ENCODE results near the gene TUT1. TPM values are rescaled to one million over a fixed set of nuclear protein-coding genes. Genes with fewer than 3 reads are reported as not detected.

TUT1 gene
- total and polyA plus RNA-seq, 9 donors: 7.8 to 16.9 (median 14.7) TPM

Other genes with a start within 250 kb of the TUT1 start
- not detected for gene SCGB1A1, start 172.5 kb downstream of the TUT1 start, total RNA-seq
- gene SCGB1A1, start 172.5 kb downstream of the TUT1 start, polyA plus RNA-seq (ENCODE audit: insufficient read depth in 1 of 8, insufficient read length in 8 of 8, low replicate concordance in 1 of 8): 1 to 10 TPM in 1 of 8 donors, not detected in 7; 1.7 TPM
- 378 TPM for gene AHNAK, start 44.7 kb downstream of the TUT1 start, total RNA-seq
- gene AHNAK, start 44.7 kb downstream of the TUT1 start, polyA plus RNA-seq (ENCODE audit: insufficient read depth in 1 of 8, insufficient read length in 8 of 8, low replicate concordance in 1 of 8): 100 to 1,000 TPM; 203 to 411 (median 313) TPM
- gene EEF1G, start 17.6 kb downstream of the TUT1 start, total RNA-seq: 3,686 TPM
- 1,000 to 10,000 TPM; 2,985 to 3,560 (median 3,353) TPM for gene EEF1G, start 17.6 kb downstream of the TUT1 start, polyA plus RNA-seq (ENCODE audit: insufficient read depth in 1 of 8, insufficient read length in 8 of 8, low replicate concordance in 1 of 8)
- 43.3 TPM for gene MTA2, start 10.3 kb upstream of the TUT1 start, total RNA-seq
- 10 to 100 TPM; 43.8 to 63.7 (median 48.2) TPM for gene MTA2, start 10.3 kb upstream of the TUT1 start, polyA plus RNA-seq (ENCODE audit: insufficient read depth in 1 of 8, insufficient read length in 8 of 8, low replicate concordance in 1 of 8)
- gene EML3, start 21.3 kb upstream of the TUT1 start, total RNA-seq: 10.7 TPM
- 10 to 100 TPM; 16.8 to 27.7 (median 20.3) TPM for gene EML3, start 21.3 kb upstream of the TUT1 start, polyA plus RNA-seq (ENCODE audit: insufficient read depth in 1 of 8, insufficient read length in 8 of 8, low replicate concordance in 1 of 8)
- gene ROM1, start 21.7 kb upstream of the TUT1 start, total RNA-seq: 3.3 TPM
- 1 to 10 TPM; 1.5 to 4.0 (median 2.5) TPM for gene ROM1, start 21.7 kb upstream of the TUT1 start, polyA plus RNA-seq (ENCODE audit: insufficient read depth in 1 of 8, insufficient read length in 8 of 8, low replicate concordance in 1 of 8)
- 18.7 TPM for gene B3GAT3, start 30.5 kb upstream of the TUT1 start, total RNA-seq
- 10 to 100 TPM; 19.9 to 27.2 (median 22.9) TPM for gene B3GAT3, start 30.5 kb upstream of the TUT1 start, polyA plus RNA-seq (ENCODE audit: insufficient read depth in 1 of 8, insufficient read length in 8 of 8, low replicate concordance in 1 of 8)
- 92.8 TPM for gene GANAB, start 55.1 kb upstream of the TUT1 start, total RNA-seq
- gene GANAB, start 55.1 kb upstream of the TUT1 start, polyA plus RNA-seq (ENCODE audit: insufficient read depth in 1 of 8, insufficient read length in 8 of 8, low replicate concordance in 1 of 8): 100 to 1,000 TPM; 131 to 226 (median 179) TPM
- 7.1 TPM for gene INTS5, start 61.8 kb upstream of the TUT1 start, total RNA-seq
- gene INTS5, start 61.8 kb upstream of the TUT1 start, polyA plus RNA-seq (ENCODE audit: insufficient read depth in 1 of 8, insufficient read length in 8 of 8, low replicate concordance in 1 of 8): 10 to 100 TPM in 7 of 8 donors, 1 to 10 TPM in 1; 9.4 to 13.8 (median 12.8) TPM
- 33.4 TPM for gene C11orf98, start 73.7 kb upstream of the TUT1 start, total RNA-seq
- 10 to 100 TPM; 34.9 to 40.9 (median 37.8) TPM for gene C11orf98, start 73.7 kb upstream of the TUT1 start, polyA plus RNA-seq (ENCODE audit: insufficient read depth in 1 of 8, insufficient read length in 8 of 8, low replicate concordance in 1 of 8)
- gene CSKMT, start 73.8 kb upstream of the TUT1 start, total RNA-seq: 7.6 TPM
- gene CSKMT, start 73.8 kb upstream of the TUT1 start, polyA plus RNA-seq (ENCODE audit: insufficient read depth in 1 of 8, insufficient read length in 8 of 8, low replicate concordance in 1 of 8): 1 to 10 TPM; 2.6 to 5.0 (median 3.8) TPM
- gene UQCC3, start 80.2 kb upstream of the TUT1 start, total RNA-seq: 8.9 TPM
- gene UQCC3, start 80.2 kb upstream of the TUT1 start, polyA plus RNA-seq (ENCODE audit: insufficient read depth in 1 of 8, insufficient read length in 8 of 8, low replicate concordance in 1 of 8): 1 to 10 TPM; 6.5 to 8.1 (median 7.9) TPM
- 2.8 TPM for gene LBHD1, start 80.7 kb upstream of the TUT1 start, total RNA-seq
- gene LBHD1, start 80.7 kb upstream of the TUT1 start, polyA plus RNA-seq (ENCODE audit: insufficient read depth in 1 of 8, insufficient read length in 8 of 8, low replicate concordance in 1 of 8): 1 to 10 TPM; 4.7 to 8.2 (median 6.2) TPM
- 81.6 TPM for gene UBXN1, start 87.5 kb upstream of the TUT1 start, total RNA-seq
- 100 to 1,000 TPM; 155 to 170 (median 162) TPM for gene UBXN1, start 87.5 kb upstream of the TUT1 start, polyA plus RNA-seq (ENCODE audit: insufficient read depth in 1 of 8, insufficient read length in 8 of 8, low replicate concordance in 1 of 8)
- 31.6 TPM for gene LRRN4CL, start 98.0 kb upstream of the TUT1 start, total RNA-seq
- 10 to 100 TPM; 13.7 to 21.2 (median 16.3) TPM for gene LRRN4CL, start 98.0 kb upstream of the TUT1 start, polyA plus RNA-seq (ENCODE audit: insufficient read depth in 1 of 8, insufficient read length in 8 of 8, low replicate concordance in 1 of 8)
- gene BSCL2, start 115.9 kb upstream of the TUT1 start, total RNA-seq: 26.5 TPM
- gene BSCL2, start 115.9 kb upstream of the TUT1 start, polyA plus RNA-seq (ENCODE audit: insufficient read depth in 1 of 8, insufficient read length in 8 of 8, low replicate concordance in 1 of 8): 10 to 100 TPM; 18.7 to 26.1 (median 21.5) TPM
- not detected for gene GNG3, start 116.2 kb upstream of the TUT1 start, total RNA-seq
- 1 to 10 TPM in 1 of 8 donors, under 1 TPM in 7; 0.28 to 1.5 (median 0.48) TPM for gene GNG3, start 116.2 kb upstream of the TUT1 start, polyA plus RNA-seq (ENCODE audit: insufficient read depth in 1 of 8, insufficient read length in 8 of 8, low replicate concordance in 1 of 8)
- 8.6 TPM for gene HNRNPUL2, start 135.9 kb upstream of the TUT1 start, total RNA-seq
- 10 to 100 TPM; 41.0 to 67.5 (median 49.4) TPM for gene HNRNPUL2, start 135.9 kb upstream of the TUT1 start, polyA plus RNA-seq (ENCODE audit: insufficient read depth in 1 of 8, insufficient read length in 8 of 8, low replicate concordance in 1 of 8)
- gene TTC9C, start 137.0 kb upstream of the TUT1 start, total RNA-seq: 29.5 TPM
- gene TTC9C, start 137.0 kb upstream of the TUT1 start, polyA plus RNA-seq (ENCODE audit: insufficient read depth in 1 of 8, insufficient read length in 8 of 8, low replicate concordance in 1 of 8): 10 to 100 TPM; 27.1 to 35.4 (median 29.3) TPM
- 8.0 TPM for gene ZBTB3, start 162.6 kb upstream of the TUT1 start, total RNA-seq
- gene ZBTB3, start 162.6 kb upstream of the TUT1 start, polyA plus RNA-seq (ENCODE audit: insufficient read depth in 1 of 8, insufficient read length in 8 of 8, low replicate concordance in 1 of 8): 1 to 10 TPM; 3.4 to 5.6 (median 4.1) TPM
- 115 TPM for gene POLR2G, start 170.1 kb upstream of the TUT1 start, total RNA-seq
- gene POLR2G, start 170.1 kb upstream of the TUT1 start, polyA plus RNA-seq (ENCODE audit: insufficient read depth in 1 of 8, insufficient read length in 8 of 8, low replicate concordance in 1 of 8): 100 to 1,000 TPM in 2 of 8 donors, 10 to 100 TPM in 6; 83.0 to 115 (median 91.1) TPM
- gene TAF6L, start 179.9 kb upstream of the TUT1 start, total RNA-seq: 17.6 TPM
- 10 to 100 TPM; 12.7 to 21.5 (median 17.0) TPM for gene TAF6L, start 179.9 kb upstream of the TUT1 start, polyA plus RNA-seq (ENCODE audit: insufficient read depth in 1 of 8, insufficient read length in 8 of 8, low replicate concordance in 1 of 8)
- gene TMEM179B, start 195.9 kb upstream of the TUT1 start, total RNA-seq: 22.1 TPM
- gene TMEM179B, start 195.9 kb upstream of the TUT1 start, polyA plus RNA-seq (ENCODE audit: insufficient read depth in 1 of 8, insufficient read length in 8 of 8, low replicate concordance in 1 of 8): 10 to 100 TPM; 24.4 to 33.8 (median 29.8) TPM
- 17.2 TPM for gene TMEM223, start 200.5 kb upstream of the TUT1 start, total RNA-seq
- gene TMEM223, start 200.5 kb upstream of the TUT1 start, polyA plus RNA-seq (ENCODE audit: insufficient read depth in 1 of 8, insufficient read length in 8 of 8, low replicate concordance in 1 of 8): 10 to 100 TPM; 15.3 to 19.0 (median 16.3) TPM
- 24.3 TPM for gene NXF1, start 213.9 kb upstream of the TUT1 start, total RNA-seq
- gene NXF1, start 213.9 kb upstream of the TUT1 start, polyA plus RNA-seq (ENCODE audit: insufficient read depth in 1 of 8, insufficient read length in 8 of 8, low replicate concordance in 1 of 8): 10 to 100 TPM; 60.5 to 73.1 (median 66.9) TPM
- 26.8 TPM for gene STX5, start 240.5 kb upstream of the TUT1 start, total RNA-seq
- gene STX5, start 240.5 kb upstream of the TUT1 start, polyA plus RNA-seq (ENCODE audit: insufficient read depth in 1 of 8, insufficient read length in 8 of 8, low replicate concordance in 1 of 8): 10 to 100 TPM; 29.7 to 43.2 (median 36.0) TPM
- gene TEX54, start 241.3 kb upstream of the TUT1 start, total RNA-seq: not detected
- gene TEX54, start 241.3 kb upstream of the TUT1 start, polyA plus RNA-seq (ENCODE audit: insufficient read depth in 1 of 8, insufficient read length in 8 of 8, low replicate concordance in 1 of 8): not detected
- 41.8 TPM for gene WDR74, start 248.1 kb upstream of the TUT1 start, total RNA-seq
- 10 to 100 TPM; 28.3 to 40.9 (median 34.1) TPM for gene WDR74, start 248.1 kb upstream of the TUT1 start, polyA plus RNA-seq (ENCODE audit: insufficient read depth in 1 of 8, insufficient read length in 8 of 8, low replicate concordance in 1 of 8)

Measured in muscle of leg (tissue), 9 donors.